H1 (cell line): ENCODE results near the gene HACD4.

Experiments
- ASH2L ChIP-seq: fragments of 200-600, 300-600 bp; sonication (generic); IDR thresholded peaks from one replicate; pipeline ENCODE4 v1.7.1; 2017; ENCODE audit warnings: low read length
- CBX8 ChIP-seq: fragments of 300-800, 300-1000 bp; sonication (generic); IDR thresholded peaks from 2 replicates; pipeline ENCODE4 v1.7.1; 2016; ENCODE audit warnings: low read depth, low read length, borderline replicate concordance
- CHD2 ChIP-seq: IDR thresholded peaks from 2 replicates; pipeline ENCODE4 v1.6.1; 2012; ENCODE audit warnings: low read length, improper control_type of control experiment
- POLR2A ChIP-seq, 2 experiments: IDR thresholded peaks; 1 replicate in 1 of 2; 2 replicates in 1 of 2; pipeline ENCODE4 v1.6.1; 2011; ENCODE audit warnings: low read depth in 2 of 2, low read length in 2 of 2, mild to moderate bottlenecking in 2 of 2; ENCODE audit errors: control extremely low read depth in 1 of 2
- YY1 ChIP-seq: IDR thresholded peaks from 2 replicates; pipeline ENCODE4 v1.6.1; 2011; ENCODE audit warnings: low read depth, mild to moderate bottlenecking, low read length

DNA sequence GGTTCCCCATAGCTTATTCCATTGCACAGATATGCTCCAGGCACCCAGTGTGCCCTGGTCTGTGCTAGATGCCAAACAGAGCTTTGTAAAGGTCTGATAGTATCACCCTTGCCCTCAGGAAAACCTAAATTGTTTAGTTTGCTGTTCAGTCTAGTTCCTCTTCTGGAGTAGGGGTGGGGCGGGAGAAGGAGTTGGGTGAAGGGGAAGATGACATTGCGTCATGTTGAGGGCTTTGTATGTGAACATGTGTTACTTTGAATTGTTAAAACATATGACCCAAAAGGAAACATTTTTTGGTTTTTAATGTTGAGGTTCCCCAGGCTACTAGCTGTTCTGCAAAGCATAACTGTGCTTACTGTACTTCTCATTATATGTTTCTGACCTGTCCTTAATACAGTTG lies 40.6 kb downstream of the HACD4 start:
- TF ChIP-seq POLR2A (IDR thresholded peaks at IDR 0.05; ENCODE audit: control extremely low read depth in 1 of 2, low read depth in 2 of 2, low read length in 2 of 2) (no peak), CHD2 (no peak), ASH2L (no peak), YY1 (no peak), CBX8 (no peak)
